ENCODE data around the gene SNX8. TPM values are rescaled to one million over a fixed set of nuclear protein-coding genes. Genes with fewer than 3 reads are reported as not detected.
"Not testable (repeated sequence)": the region's sequence is repeated elsewhere in the genome, so short reads cannot be mapped to it uniquely, and the experiment has no call there.

Gene SNX8
- total and polyA plus RNA-seq, 2 experiments from 2014 or later = 13.1 to 44.4 TPM

DNA sequence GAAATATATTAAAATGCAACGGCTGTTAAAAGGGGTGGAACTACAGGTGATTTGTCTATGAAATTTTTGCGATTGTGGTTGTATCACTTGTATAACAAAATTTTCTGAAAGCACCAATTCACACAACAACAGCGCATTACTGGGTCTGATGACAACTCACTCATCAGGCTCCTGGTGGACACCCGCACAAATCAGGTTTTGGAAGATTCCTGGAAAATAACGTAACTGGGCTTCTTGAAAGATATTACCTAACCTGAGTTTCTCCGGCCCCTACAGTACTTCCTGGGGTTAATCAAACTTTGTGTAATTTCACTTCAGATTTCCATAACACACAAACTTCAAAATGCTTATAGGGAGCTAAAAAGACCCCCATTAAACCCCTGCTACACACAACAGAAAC, 7.6 kb downstream of the SNX8 start:
- H3K79me2 ChIP-seq (ENCODE audit: insufficient read depth) = peaks cover 71% of the 10 kb centered on the region
- H3K9me2 ChIP-seq (ENCODE audit: insufficient read depth) = no peaks in the 10 kb centered on the region
- H3F3A ChIP-seq (ENCODE audit: insufficient read depth) = no peaks in the 10 kb centered on the region
- H2AFZ ChIP-seq = no peak overlapping the region
- no peak overlapping the region for H3K4me3 ChIP-seq
- no peaks in the 10 kb centered on the region for H3K27me3 ChIP-seq (replicated peaks; ENCODE audit: insufficient read depth)
- H3K27ac ChIP-seq = no peak overlapping the region
- H3K4me1 ChIP-seq (ENCODE audit: insufficient read depth) = no peaks in the 10 kb centered on the region
- in situ Hi-C loops (cut with MboI) = no loop called here
- no peaks in the 10 kb centered on the region for H3K9me3 ChIP-seq (ENCODE audit: low read depth)
- H3K4me2 ChIP-seq (ENCODE audit: unreplicated experiment) = no peak overlapping the region
- WGBS, 2 experiments (ENCODE audit: low coverage in 1 of 2, low lambda C conversion rate in 2 of 2, missing lambda C conversion rate in 2 of 2) = 97 to 98% methylated on average over 6 of the region's 6 CpGs
- H4K20me1 ChIP-seq (ENCODE audit: insufficient read depth) = no peaks in the 10 kb centered on the region
- no peak overlapping the region for H3K9ac ChIP-seq
- TF ChIP-seq EZH2 (IDR thresholded peaks at IDR 0.05; ENCODE audit: insufficient read depth, poor library complexity, severe bottlenecking) (no peak), EZH2phosphoT487 (IDR thresholded peaks at IDR 0.05; ENCODE audit: insufficient read depth, low read depth) (no peak)
- no peaks in the 10 kb centered on the region for H3K36me3 ChIP-seq (ENCODE audit: low read depth)
- DNase-seq = no peak

DNA sequence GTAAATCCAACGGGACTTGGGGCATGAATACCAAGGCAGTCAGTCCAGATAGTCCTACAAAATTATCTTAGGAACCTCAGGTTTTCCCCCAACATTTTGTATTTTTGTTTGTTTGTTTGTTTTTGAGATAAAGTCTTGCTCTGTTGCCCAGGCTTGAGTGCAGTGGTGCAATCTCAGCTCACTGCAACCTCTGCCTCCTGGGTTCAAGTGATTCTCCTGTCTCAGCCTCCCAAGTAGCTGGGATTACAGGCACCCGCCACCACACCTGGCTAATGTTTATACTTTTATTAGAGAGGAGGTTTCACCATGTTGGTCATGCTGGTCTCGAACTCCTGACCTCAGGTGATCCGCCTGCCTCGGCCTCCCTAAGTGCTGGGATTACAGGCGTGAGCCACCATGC, 9.0 kb downstream of the SNX8 start:
- H3K4me2 ChIP-seq (ENCODE audit: unreplicated experiment); H3K36me3 ChIP-seq (ENCODE audit: low read depth); H3F3A ChIP-seq (ENCODE audit: insufficient read depth); H2AFZ ChIP-seq; H3K9me2 ChIP-seq (ENCODE audit: insufficient read depth); H3K4me3 ChIP-seq; H3K27ac ChIP-seq; H3K27me3 ChIP-seq (replicated peaks; ENCODE audit: insufficient read depth); H4K20me1 ChIP-seq (ENCODE audit: insufficient read depth); H3K9ac ChIP-seq; DNase-seq; H3K9me3 ChIP-seq (ENCODE audit: low read depth); in situ Hi-C loops (cut with MboI): not testable (repeated sequence)
- H3K79me2 ChIP-seq (ENCODE audit: insufficient read depth) = peaks cover 64% of the 10 kb centered on the region
- 88 to 90% methylated on average over 6 of the region's 6 CpGs for WGBS, 2 experiments (ENCODE audit: low coverage in 1 of 2, low lambda C conversion rate in 2 of 2, missing lambda C conversion rate in 2 of 2)
- H3K4me1 ChIP-seq (ENCODE audit: insufficient read depth) = peaks cover 12% of the 10 kb centered on the region

DNA sequence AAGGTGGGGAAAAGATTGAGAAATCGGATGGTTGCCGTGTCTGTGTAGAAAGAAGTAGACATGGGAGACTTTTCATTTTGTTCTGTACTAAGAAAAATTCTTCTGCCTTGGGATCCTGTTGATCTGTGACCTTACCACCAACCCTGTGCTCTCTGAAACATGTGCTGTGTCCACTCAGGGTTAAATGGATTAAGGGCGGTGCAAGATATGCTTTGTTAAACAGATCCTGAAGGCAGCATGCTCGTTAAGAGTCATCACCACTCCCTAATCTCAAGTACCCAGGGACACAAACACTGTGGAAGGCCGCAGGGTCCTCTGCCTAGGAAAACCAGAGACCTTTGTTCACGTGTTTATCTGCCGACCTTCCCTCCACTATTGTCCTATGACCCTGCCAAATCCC, 10.7 kb downstream of the SNX8 start:
- H3K27me3 ChIP-seq (replicated peaks; ENCODE audit: insufficient read depth); H3K9ac ChIP-seq; H3K9me3 ChIP-seq (ENCODE audit: low read depth); H3K4me2 ChIP-seq (ENCODE audit: unreplicated experiment); H3K9me2 ChIP-seq (ENCODE audit: insufficient read depth); H3K27ac ChIP-seq; in situ Hi-C loops (cut with MboI); H2AFZ ChIP-seq; DNase-seq; H4K20me1 ChIP-seq (ENCODE audit: insufficient read depth); H3K36me3 ChIP-seq (ENCODE audit: low read depth); H3K4me3 ChIP-seq: not testable (repeated sequence)
- H3K4me1 ChIP-seq (ENCODE audit: insufficient read depth) = peaks cover 27% of the 10 kb centered on the region
- WGBS, 2 experiments (ENCODE audit: low coverage in 1 of 2, low lambda C conversion rate in 2 of 2, missing lambda C conversion rate in 2 of 2) = 76 to 77% methylated on average over 7 of the region's 7 CpGs
- H3K79me2 ChIP-seq (ENCODE audit: insufficient read depth) = peaks cover 57% of the 10 kb centered on the region
- H3F3A ChIP-seq (ENCODE audit: insufficient read depth) = peaks cover 26% of the 10 kb centered on the region

DNA sequence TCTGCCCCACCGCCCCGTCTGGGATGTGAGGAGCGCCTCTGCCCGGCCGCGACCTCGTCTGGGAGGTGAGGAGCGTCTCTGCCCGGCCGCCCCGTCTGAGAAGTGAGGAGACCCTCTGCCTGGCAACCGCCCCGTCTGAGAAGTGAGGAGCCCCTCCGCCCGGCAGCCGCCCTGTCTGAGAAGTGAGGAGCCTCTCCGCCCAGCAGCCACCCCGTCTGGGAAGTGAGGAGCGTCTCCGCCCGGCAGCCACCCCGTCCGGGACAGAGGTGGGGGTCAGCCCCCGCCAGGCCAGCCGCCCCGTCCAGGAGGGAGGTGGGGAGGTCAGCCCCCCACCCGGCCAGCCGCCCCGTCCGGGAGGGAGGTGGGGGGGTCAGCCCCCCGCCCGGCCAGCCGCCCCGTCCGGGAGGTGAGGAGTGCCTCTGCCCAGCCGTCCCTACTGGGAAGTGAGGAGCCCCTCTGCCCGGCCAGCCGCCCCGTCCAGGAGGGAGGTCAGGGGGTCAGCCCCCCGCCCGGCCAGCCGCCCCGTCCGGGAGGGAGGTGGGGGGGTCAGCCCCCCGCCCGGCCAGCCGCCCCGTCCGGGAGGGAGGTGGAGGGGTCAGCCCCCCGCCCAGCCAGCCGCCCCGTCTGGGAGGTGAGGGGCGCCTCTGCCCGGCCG, 11.4 kb downstream of the SNX8 start:
- H3K9me3 ChIP-seq (ENCODE audit: low read depth); H3K27ac ChIP-seq; H2AFZ ChIP-seq; DNase-seq; H3K36me3 ChIP-seq (ENCODE audit: low read depth); H3K4me2 ChIP-seq (ENCODE audit: unreplicated experiment); H3K27me3 ChIP-seq (replicated peaks; ENCODE audit: insufficient read depth); H3K4me3 ChIP-seq; H3K9ac ChIP-seq; in situ Hi-C loops (cut with MboI); H3K9me2 ChIP-seq (ENCODE audit: insufficient read depth); H4K20me1 ChIP-seq (ENCODE audit: insufficient read depth): not testable (repeated sequence)
- Histone ChIP-seq H3K4me1 (ENCODE audit: insufficient read depth) (peaks cover 28% of the 10 kb centered on the region), H3K79me2 (ENCODE audit: insufficient read depth) (peaks cover 59% of the 10 kb centered on the region), H3F3A (ENCODE audit: insufficient read depth) (peaks cover 32% of the 10 kb centered on the region)
- WGBS, 2 experiments (ENCODE audit: low coverage in 1 of 2, low lambda C conversion rate in 2 of 2, missing lambda C conversion rate in 2 of 2) = 94% methylated on average over 48 of the region's 55 CpGs; no CpG with 5 or more reads in 1 of the 2 experiments

DNA sequence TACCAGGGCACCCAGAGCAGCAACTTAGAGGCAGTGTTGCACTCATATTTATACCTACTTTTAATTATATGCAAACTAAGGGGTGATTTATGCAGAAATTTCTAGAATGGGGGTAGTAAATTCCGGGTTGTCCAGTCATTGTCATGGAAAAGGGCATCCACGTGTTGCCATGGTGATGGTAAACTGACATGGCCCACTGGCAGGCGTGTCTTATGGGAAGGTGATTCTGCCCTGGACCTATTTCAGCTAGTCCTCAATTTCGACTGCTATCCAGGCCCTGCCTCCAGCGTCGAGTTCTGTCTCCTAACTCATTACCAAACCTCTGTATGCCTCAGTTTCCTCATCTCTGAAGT, 12.8 kb downstream of the SNX8 start:
- H3K9me3 ChIP-seq (ENCODE audit: low read depth) = no peaks in the 10 kb centered on the region
- in situ Hi-C loops (cut with MboI) = no loop called here
- peaks cover 61% of the 10 kb centered on the region for H3K79me2 ChIP-seq (ENCODE audit: insufficient read depth)
- peaks cover 28% of the 10 kb centered on the region for H3K4me1 ChIP-seq (ENCODE audit: insufficient read depth)
- peak overlapping the region; percentile 84; the same call in 1 of the 2 replicates for H3K9ac ChIP-seq
- H2AFZ ChIP-seq = no peak overlapping the region
- no peaks in the 10 kb centered on the region for H4K20me1 ChIP-seq (ENCODE audit: insufficient read depth)
- H3K27me3 ChIP-seq (replicated peaks; ENCODE audit: insufficient read depth) = no peaks in the 10 kb centered on the region
- WGBS, 2 experiments (ENCODE audit: low coverage in 1 of 2, low lambda C conversion rate in 2 of 2, missing lambda C conversion rate in 2 of 2) = 98 to 100% methylated on average over 6 of the region's 6 CpGs
- H3K4me3 ChIP-seq = no peak overlapping the region
- no peak for TF ChIP-seq EZH2phosphoT487 (IDR thresholded peaks at IDR 0.05; ENCODE audit: insufficient read depth, low read depth)
- no peak for TF ChIP-seq EZH2 (IDR thresholded peaks at IDR 0.05; ENCODE audit: insufficient read depth, poor library complexity, severe bottlenecking)
- DNase-seq = peak; percentile 48
- H3F3A ChIP-seq (ENCODE audit: insufficient read depth) = peaks cover 35% of the 10 kb centered on the region
- no peak overlapping the region for H3K4me2 ChIP-seq (ENCODE audit: unreplicated experiment)
- peak overlapping the region; percentile 94; the same call in 1 of the 2 replicates for H3K27ac ChIP-seq
- H3K9me2 ChIP-seq (ENCODE audit: insufficient read depth) = no peaks in the 10 kb centered on the region
- no peaks in the 10 kb centered on the region for H3K36me3 ChIP-seq (ENCODE audit: low read depth)
